K562 (cell line): ENCODE measurements around the gene TMEM217. TPM values are rescaled to one million over a fixed set of nuclear protein-coding genes. Genes with fewer than 3 reads are reported as not detected.

Experiments
- ATAC-seq: fragments of 200-7000 bp; cut with Tn5 transposase; 3 replicates; pipeline ENCODE4 v1.9.1; 2020; ENCODE audit warnings: moderate library complexity
- BruUV-seq: library from RNA; stranded (reverse); fragments of 400-500 nt; replicated peaks from 2 replicates; lab custom pipeline; 2021; lab: Mats Ljungman, UMichigan
- CTCF ChIA-PET: fragments of 300-600 bp; formaldehyde crosslinking; extraction: SDS; loops from one replicate; lab custom pipeline; 2021; ENCODE audit warnings: low intra/inter-chr PET ratio; lab: Yijun Ruan, JAX
- POLR2A ChIA-PET: fragments of 300-600, 350-650 bp; sonication (Branson Sonifier 250); formaldehyde crosslinking; extraction: SDS; loops from one replicate; lab custom pipeline; 2021; ENCODE audit warnings: antibody characterized with exemption, inconsistent platforms; lab: Yijun Ruan, JAX
- DNase-seq, 4 experiments: peaks; one replicate each; pipeline versions ENCODE4 v3.0.0 to v3.0.0-alpha.2; 2011 to 2018; ENCODE audit warnings: low spot score in 3 of 4, mixed read lengths in 3 of 4; ENCODE audit errors: extremely low read depth in 1 of 4
- FAIRE-seq: peaks from 2 replicates; lab custom pipeline; 2011; peaks lifted over from hg19 to GRCh38; lab: Jason Lieb, UNC
- H2AFZ ChIP-seq: 2 replicates; pipeline ENCODE4 v1.6.0; 2011; ENCODE audit warnings: low read depth, low read length, control low read depth, inconsistent platforms
- H3K27ac ChIP-seq: fragments of 200-600 bp; 3 replicates; pipeline ENCODE4 v1.8.0; 2011; ENCODE audit warnings: low read depth, mild to moderate bottlenecking, control low read depth, inconsistent platforms, low read length, moderate library complexity, mixed read lengths; ENCODE audit errors: extremely low read depth
- H3K27me3 ChIP-seq, 2 experiments: fragments of 300-600 bp in 1 of 2; 2 replicates in 1 of 2; 3 replicates in 1 of 2; pipeline versions ENCODE4 v1.6.0 to v1.8.0; 2011; ENCODE audit warnings: inconsistent platforms in 2 of 2, low read length in 2 of 2, mild to moderate bottlenecking in 1 of 2, mixed read lengths in 1 of 2, moderate library complexity in 1 of 2; ENCODE audit not compliant: control insufficient read depth in 2 of 2, insufficient read depth in 2 of 2
- H3K36me3 ChIP-seq: fragments of 300-600 bp; 3 replicates; pipeline ENCODE4 v1.8.0; 2011; ENCODE audit warnings: mild to moderate bottlenecking, low read length, inconsistent platforms; ENCODE audit not compliant: control insufficient read depth, insufficient read depth
- H3K4me1 ChIP-seq, 2 experiments: fragments of 200-600 bp in 1 of 2; replicated peaks in 1 of 2; 2 replicates in 1 of 2; 3 replicates in 1 of 2; pipeline versions ENCODE4 v1.5.1 to v1.8.0; 2011; ENCODE audit warnings: inconsistent platforms in 2 of 2, low read length in 2 of 2, mild to moderate bottlenecking in 1 of 2, mixed read lengths in 1 of 2, moderate library complexity in 1 of 2; ENCODE audit not compliant: control insufficient read depth in 2 of 2, insufficient read depth in 2 of 2
- H3K4me2 ChIP-seq: 2 replicates; pipeline ENCODE4 v1.6.1; 2011; ENCODE audit warnings: low read length, control low read depth, inconsistent platforms, mixed read lengths; ENCODE audit not compliant: insufficient read depth
- H3K4me3 ChIP-seq: fragments of 200-600 bp; sonication (generic), shearing (Covaris generic); 2 replicates; pipeline ENCODE4 v1.5.1; 2016; ENCODE audit warnings: control low read depth, inconsistent platforms
- H3K79me2 ChIP-seq: fragments of 200-600 bp; 3 replicates; pipeline ENCODE4 v1.8.0; 2011; ENCODE audit warnings: low read length, inconsistent platforms; ENCODE audit not compliant: control insufficient read depth, insufficient read depth
- H3K9ac ChIP-seq, 2 experiments: 2 replicates each; pipeline versions ENCODE4 v1.6.0 to v1.6.1; 2011; ENCODE audit warnings: low read depth in 2 of 2, low read length in 2 of 2, control low read depth in 1 of 2, inconsistent platforms in 1 of 2, mild to moderate bottlenecking in 1 of 2, mixed read lengths in 1 of 2; ENCODE audit not compliant: insufficient read depth in 1 of 2
- H3K9me1 ChIP-seq: one replicate; pipeline ENCODE4 v1.6.0; 2011; ENCODE audit warnings: inconsistent platforms, mild to moderate bottlenecking, low read length, moderate library complexity; ENCODE audit not compliant: control insufficient read depth, insufficient read depth
- H3K9me3 ChIP-seq: replicated peaks from 2 replicates; pipeline ENCODE4 v1.5.1; 2011; ENCODE audit warnings: low read depth, low read length, inconsistent platforms; ENCODE audit not compliant: control insufficient read depth, insufficient read depth
- H4K20me1 ChIP-seq: replicated peaks from 2 replicates; pipeline ENCODE4 v1.6.1; 2011; ENCODE audit warnings: low read length, inconsistent platforms, mixed read lengths; ENCODE audit not compliant: control insufficient read depth, insufficient read depth
- ATF7 ChIP-seq: fragments of 450-650 bp; IDR thresholded peaks from 2 replicates; pipeline ENCODE4 v1.7.1; 2014; ENCODE audit warnings: mild to moderate bottlenecking, moderate library complexity
- ETS2 ChIP-seq: IDR thresholded peaks from 2 replicates; pipeline ENCODE4 v1.6.1; 2016; ENCODE audit warnings: borderline replicate concordance, missing genetic modification characterization, mild to moderate bottlenecking, moderate library complexity, missing compliant biosample characterization; ENCODE audit not compliant: poor library complexity, severe bottlenecking
- FOXK2 ChIP-seq, 2 experiments: fragments of 450-650 bp; IDR thresholded peaks in 1 of 2; conservative IDR thresholded peaks in 1 of 2; 2 replicates each; pipeline ENCODE4 v1.6.1; 2016; ENCODE audit warnings: low read depth in 2 of 2, mild to moderate bottlenecking in 1 of 2
- MAFG ChIP-seq: fragments of 450-650 bp; conservative IDR thresholded peaks from 2 replicates; pipeline ENCODE4 v1.6.1; 2016; ENCODE audit warnings: missing genetic modification characterization, missing compliant biosample characterization
- MEIS2 ChIP-seq: fragments of 450-650 bp; IDR thresholded peaks from 2 replicates; pipeline ENCODE4 v1.6.1; 2014; ENCODE audit warnings: mild to moderate bottlenecking; ENCODE audit not compliant: partially characterized antibody
- MIER1 ChIP-seq: fragments of 450-650 bp; IDR thresholded peaks from 2 replicates; pipeline ENCODE4 v1.6.1; 2016; ENCODE audit warnings: antibody characterized with exemption, mild to moderate bottlenecking, low read depth
- MYC ChIP-seq, 2 experiments: fragments of 250-450 bp in 1 of 2; sonication (Bioruptor Pico) in 1 of 2; IDR thresholded peaks; 2 replicates each; pipeline versions ENCODE4 v1.5.1 to v1.6.1; 2012 to 2021; ENCODE audit warnings: low read depth in 2 of 2, borderline replicate concordance in 1 of 2, improper control_type of control experiment in 1 of 2, low read length in 1 of 2, mild to moderate bottlenecking in 1 of 2, moderate library complexity in 1 of 2
- NR2F6 ChIP-seq: fragments of 450-650 bp; formaldehyde crosslinking; IDR thresholded peaks from 2 replicates; pipeline ENCODE4 v1.4.0; 2020; ENCODE audit warnings: mild to moderate bottlenecking
- PCBP1 ChIP-seq: fragments of 200-400 bp; formaldehyde crosslinking; IDR thresholded peaks from 2 replicates; pipeline ENCODE4 v1.6.1; 2018; ENCODE audit warnings: mild to moderate bottlenecking, low read depth, low read length; ENCODE audit not compliant: poor library complexity, severe bottlenecking
- RB1 ChIP-seq: fragments of 450-650 bp; IDR thresholded peaks from 2 replicates; pipeline ENCODE4 v1.6.1; 2017; ENCODE audit warnings: low read depth, mild to moderate bottlenecking
- SIX5 ChIP-seq, 2 experiments: IDR thresholded peaks; 2 replicates each; pipeline ENCODE4 v1.6.1; 2011; ENCODE audit warnings: low read length in 2 of 2, borderline replicate concordance in 1 of 2, low read depth in 1 of 2, mild to moderate bottlenecking in 1 of 2, moderate library complexity in 1 of 2; ENCODE audit not compliant: insufficient read depth in 1 of 2
- SMC3 ChIP-seq: conservative IDR thresholded peaks from 2 replicates; pipeline ENCODE4 v1.6.1; 2011; ENCODE audit warnings: low read depth, low read length, improper control_type of control experiment; ENCODE audit not compliant: insufficient read depth
- TARDBP ChIP-seq: fragments of 450-650 bp; IDR thresholded peaks from 2 replicates; pipeline ENCODE4 v1.6.1; 2016
- TCF7L2 ChIP-seq: fragments of 150-350 bp; IDR thresholded peaks from 2 replicates; pipeline ENCODE4 v1.6.1; 2016; ENCODE audit warnings: low read depth, mild to moderate bottlenecking, low read length, moderate library complexity
- TSHZ1 ChIP-seq: fragments of 250-450 bp; sonication (Bioruptor Pico); IDR thresholded peaks from 2 replicates; pipeline ENCODE4 v1.4.0; 2020; ENCODE audit warnings: mild to moderate bottlenecking, moderate library complexity
- ZNF561 ChIP-seq: fragments of 450-650 bp; formaldehyde crosslinking; conservative IDR thresholded peaks from 2 replicates; pipeline ENCODE4 v1.4.0; 2020; ENCODE audit warnings: mild to moderate bottlenecking, moderate library complexity
- ZNF707 ChIP-seq: fragments of 250-450 bp; sonication (Bioruptor Pico); conservative IDR thresholded peaks from 2 replicates; pipeline ENCODE4 v1.8.0; 2022; ENCODE audit warnings: inconsistent platforms, mild to moderate bottlenecking, moderate library complexity
- ZNF778 ChIP-seq: fragments of 450-650 bp; formaldehyde crosslinking; IDR thresholded peaks from 2 replicates; pipeline ENCODE4 v1.4.0; 2020; ENCODE audit warnings: mild to moderate bottlenecking, moderate library complexity
- WGBS: fragments of 100-300 bp; shearing (Covaris generic); methylation state at CpG from one replicate; pipeline ENCODE4 v1.1.6; 2016; ENCODE audit warnings: low coverage, mixed read lengths; ENCODE audit not compliant: insufficient coverage; ENCODE audit errors: missing lambda C conversion rate; 5-methylcytosine and 5-hydroxymethylcytosine counted together
- in situ Hi-C: fragments of 300-500 bp; cut with MboI; formaldehyde crosslinking; loops from 4 replicates; pipeline ENCODE4 v1.15.0; 2018; ENCODE audit warnings: inconsistent platforms, mixed read lengths
- intact Hi-C: fragments of 100-400 bp; cut with micrococcal nuclease; formaldehyde crosslinking; loops from 2 replicates; pipeline ENCODE4 v1.14.2; 2022
- polyA plus RNA-seq, 8 experiments: library from polyadenylated mRNA; depleted of rRNA in 4 of 8; stranded (reverse) in 5 of 8; unstranded in 3 of 8; fragments of >200 nt; fragmentation: Nextera tagmentation in 2 of 8; fragmentation: Illumina TruSeq in 1 of 8; extraction: Ambion mirVana in 2 of 8; extraction: Trizol in 1 of 8; gene quantifications; 2 replicates each; pipeline versions ENCODE4 v1.2.1 to v1.2.3, GENCODE V29; 2011 to 2014; ENCODE audit warnings: inconsistent platforms in 1 of 8, missing spikeins in 1 of 8
- total RNA-seq, 7 experiments: library from RNA; depleted of rRNA in 6 of 7; stranded (reverse); fragments of >200 nt in 6 of 7; fragmentation: Illumina TruSeq in 2 of 7; extraction: Trizol in 2 of 7; gene quantifications; 2 replicates each; pipeline versions ENCODE4 v1.2.1 to v1.2.3, GENCODE V29; 2011 to 2021; ENCODE audit warnings: low replicate concordance in 1 of 7

TMEM217 gene
- total and polyA plus RNA-seq, 9 of the 15 experiments (the other 6 are each of a cell fraction or from before 2014, with no cell fraction given): 1.3 to 8.0 (median 1.9) TPM

DNA sequence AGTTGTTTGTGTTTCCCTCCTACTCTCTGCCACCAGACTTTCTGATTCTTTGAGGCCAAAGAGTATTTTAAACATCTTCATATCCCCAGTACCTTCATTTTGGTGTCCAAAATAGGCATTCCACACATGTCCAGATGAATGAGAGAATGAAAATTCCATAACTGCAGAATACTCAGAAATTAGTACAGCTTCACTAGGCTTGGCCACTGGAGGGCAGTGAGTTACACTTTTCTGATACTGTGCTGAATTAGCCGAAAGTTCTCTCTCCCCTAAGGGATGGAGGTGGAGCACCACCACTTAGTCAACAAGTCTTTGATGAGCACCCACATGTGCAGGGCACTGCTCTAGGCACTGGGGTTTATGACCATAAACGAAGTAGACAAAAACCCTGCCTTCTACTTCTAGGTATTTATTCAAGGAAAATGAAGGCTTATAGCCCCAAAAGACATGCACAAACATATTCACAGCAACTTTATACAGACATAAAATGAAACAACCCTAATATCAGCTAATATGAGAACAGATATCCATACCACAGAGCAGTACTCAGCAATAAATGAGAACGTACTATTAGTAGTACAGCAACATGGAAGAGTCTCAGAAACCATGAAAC is 46.1 kb upstream of the TMEM217 start:
- Histone ChIP-seq H3K27me3 (no peaks in the 10 kb centered on the region), H3K4me3 (no peak overlapping the region), H3K4me1 (peaks cover 20 to 30% of the 10 kb centered on the region in 2 experiments), H3K9ac (no peak overlapping the region), H3K9me3 (no peaks in the 10 kb centered on the region), H3K79me2 (no peaks in the 10 kb centered on the region), H3K4me2 (no peak overlapping the region), H3K9me1 (no peaks in the 10 kb centered on the region), H3K36me3 (peaks cover 68% of the 10 kb centered on the region), H2AFZ (no peak overlapping the region), H4K20me1 (peaks cover 6% of the 10 kb centered on the region), H3K27ac (no peak overlapping the region)
- in situ Hi-C loops (no loop called here), intact Hi-C loops (loop anchor here (5.0 to 10.0 kb wide), 2 partner anchors 62 to 539 kb away; no protein-coding TSS in a partner anchor)
- ATAC-seq: peak; percentile 83
- DNase-seq: peak; percentile 52 to 74 (median 57)
- POLR2A ChIA-PET: interaction anchor here (0.6 to 1.3 kb wide), 6 partner anchors 16 to 274 kb away, joined by 3 to 4 read pairs (median 3); no protein-coding TSS in a partner anchor
- WGBS: 44% methylated on average over 3 of the region's 3 CpGs
- no TSS peak for BruUV-seq
- peak; percentile 88 for FAIRE-seq
- CTCF ChIA-PET: interaction anchor here (0.6 to 1.4 kb wide), 4 partner anchors 93 to 287 kb away, joined by 3 to 7 read pairs (median 5); no protein-coding TSS in a partner anchor
- TF ChIP-seq NR2F6 (CRISPR knock-in tag) (0 out of 2 replicates have a peak, but pooled peaks have one; percentile 5), TCF7L2 (no peak), MAFG (tag) (peak; percentile 47), ZNF561 (CRISPR knock-in tag) (no peak), SMC3 (peak; percentile 39; the same call in 1 of the 2 replicates), ATF7 (0 out of 2 replicates have a peak, but pooled peaks have one; percentile 19), FOXK2 (conservative IDR thresholded peaks at IDR 0.05 in 1 of 2, IDR thresholded peaks at IDR 0.05 in 1 of 2; ENCODE audit: low read depth in 2 of 2) (0 out of 4 replicates have a peak, but pooled peaks of 1 of the 2 experiments have one; percentile 11), RB1 (0 out of 2 replicates have a peak, but pooled peaks have one; percentile 8), ZNF707 (CRISPR knock-in tag) (no peak), SIX5 (IDR thresholded peaks at IDR 0.05; ENCODE audit: borderline replicate concordance in 1 of 2, insufficient read depth in 1 of 2, low read depth in 1 of 2, low read length in 2 of 2) (no peak), MYC (IDR thresholded peaks at IDR 0.05; ENCODE audit: low read depth, low read length) (no peak), MYC (CRISPR knock-in tag; IDR thresholded peaks at IDR 0.05; ENCODE audit: borderline replicate concordance, low read depth) (no peak), ETS2 (no peak), ZNF778 (CRISPR knock-in tag) (no peak), TSHZ1 (CRISPR knock-in tag) (no peak), MIER1 (peak; percentile 50; the same call in 1 of the 2 replicates), TARDBP (peak; percentile 30; the same call in 1 of the 2 replicates), MEIS2 (peak; percentile 15), PCBP1 (no peak)
